ENCODE data around the gene HDLBP.

Gene HDLBP

GRCh38 chr2:241225545-241225944, 89.9 kb downstream of the HDLBP start:
- no peak overlapping the region for H3K27ac Mint-ChIP-seq
- H3K36me3 Mint-ChIP-seq, result peaks cover 27% of the 10 kb centered on the region
- no peak overlapping the region for H3K4me3 Mint-ChIP-seq
- H3K9me3 Mint-ChIP-seq, result no peaks in the 10 kb centered on the region
- CTCF ChIA-PET, result no interaction called here
- H3K27me3 Mint-ChIP-seq, result peaks cover 16% of the 10 kb centered on the region
- DNase-seq, result no peak
- H3K4me1 Mint-ChIP-seq, result peaks cover 5% of the 10 kb centered on the region

DNA sequence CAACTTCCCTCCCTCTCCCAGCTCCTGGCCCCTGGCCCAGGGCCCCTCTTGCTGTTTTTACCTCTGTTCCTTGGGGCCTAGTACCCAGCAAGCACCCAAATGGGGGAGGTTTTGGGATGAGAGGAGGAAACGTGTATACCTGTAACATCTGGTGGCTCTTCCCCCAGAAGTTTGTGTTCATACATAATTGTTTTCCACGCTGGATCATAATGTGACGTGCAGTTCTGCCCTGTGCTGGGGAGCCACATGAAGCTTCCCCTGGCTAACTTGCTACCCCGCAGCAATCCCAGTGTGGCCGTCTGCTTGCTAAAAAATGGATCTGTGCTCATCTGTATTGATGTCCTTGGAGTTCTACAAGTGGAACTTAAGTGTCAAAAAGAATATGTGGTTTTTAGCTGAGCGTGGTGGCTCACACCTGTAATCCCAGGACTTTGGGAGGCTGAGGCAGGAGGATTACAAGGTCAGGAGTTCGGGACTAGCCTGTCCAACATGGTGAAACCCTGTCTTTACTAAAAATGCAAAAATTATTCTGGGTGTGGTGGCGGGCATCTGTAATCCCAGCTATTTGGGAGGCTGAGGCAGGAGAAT, 90.5 kb downstream of the HDLBP start:
- no peaks in the 10 kb centered on the region for H3K9me3 Mint-ChIP-seq
- no peak overlapping the region for H3K27ac Mint-ChIP-seq
- peaks cover 22% of the 10 kb centered on the region for H3K27me3 Mint-ChIP-seq
- H3K4me3 Mint-ChIP-seq, result no peak overlapping the region
- peaks cover 24% of the 10 kb centered on the region for H3K36me3 Mint-ChIP-seq
- CTCF ChIA-PET, result no interaction called here
- no peak for DNase-seq
- peaks cover 5% of the 10 kb centered on the region for H3K4me1 Mint-ChIP-seq

DNA sequence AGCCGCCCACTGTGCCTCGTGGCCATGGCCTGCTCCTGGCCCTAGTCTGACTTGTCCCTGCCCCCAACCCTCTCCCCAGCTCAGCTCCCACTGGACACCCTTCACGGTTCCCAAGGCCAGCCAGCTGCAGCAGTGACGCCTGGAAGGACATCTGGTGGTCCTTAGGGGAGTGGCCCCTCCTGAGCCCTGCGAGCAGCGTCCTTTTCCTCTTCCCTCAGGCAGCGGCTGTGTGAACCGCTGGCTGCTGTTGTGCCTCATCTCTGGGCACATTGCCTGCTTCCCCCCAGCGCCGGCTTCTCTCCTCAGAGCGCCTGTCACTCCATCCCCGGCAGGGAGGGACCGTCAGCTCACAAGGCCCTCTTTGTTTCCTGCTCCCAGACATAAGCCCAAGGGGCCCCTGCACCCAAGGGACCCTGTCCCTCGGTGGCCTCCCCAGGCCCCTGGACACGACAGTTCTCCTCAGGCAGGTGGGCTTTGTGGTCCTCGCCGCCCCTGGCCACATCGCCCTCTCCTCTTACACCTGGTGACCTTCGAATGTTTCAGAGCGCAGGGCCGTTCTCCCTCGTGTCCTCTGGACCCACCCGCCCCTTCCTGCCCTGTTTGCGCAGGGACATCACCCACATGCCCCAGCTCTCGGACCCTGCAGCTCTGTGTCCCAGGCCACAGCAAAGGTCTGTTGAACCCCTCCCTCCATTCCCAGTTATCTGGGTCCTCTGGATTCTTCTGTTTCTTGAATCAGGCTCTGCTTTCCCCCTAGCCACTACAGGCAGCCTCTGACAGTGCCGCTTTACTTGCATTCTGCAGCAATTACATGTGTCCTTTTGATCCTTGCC, 91.2 kb downstream of the HDLBP start:
- Mint-ChIP-seq H3K36me3 (peaks cover 19% of the 10 kb centered on the region), H3K9me3 (no peaks in the 10 kb centered on the region), H3K27me3 (peaks cover 27% of the 10 kb centered on the region), H3K4me1 (peaks cover 5% of the 10 kb centered on the region), H3K27ac (no peak overlapping the region), H3K4me3 (no peak overlapping the region)
- no peak for DNase-seq
- CTCF ChIA-PET, result no interaction called here

GRCh38 chr2:241223211-241224017, 92.1 kb downstream of the HDLBP start:
- CTCF ChIA-PET, result no interaction called here
- H3K27ac Mint-ChIP-seq, result no peak overlapping the region
- H3K9me3 Mint-ChIP-seq, result no peaks in the 10 kb centered on the region
- H3K27me3 Mint-ChIP-seq, result peaks cover 34% of the 10 kb centered on the region
- H3K36me3 Mint-ChIP-seq, result peaks cover 15% of the 10 kb centered on the region
- peak; percentile 34 for DNase-seq
- peaks cover 13% of the 10 kb centered on the region for H3K4me1 Mint-ChIP-seq
- no peak overlapping the region for H3K4me3 Mint-ChIP-seq

DNA sequence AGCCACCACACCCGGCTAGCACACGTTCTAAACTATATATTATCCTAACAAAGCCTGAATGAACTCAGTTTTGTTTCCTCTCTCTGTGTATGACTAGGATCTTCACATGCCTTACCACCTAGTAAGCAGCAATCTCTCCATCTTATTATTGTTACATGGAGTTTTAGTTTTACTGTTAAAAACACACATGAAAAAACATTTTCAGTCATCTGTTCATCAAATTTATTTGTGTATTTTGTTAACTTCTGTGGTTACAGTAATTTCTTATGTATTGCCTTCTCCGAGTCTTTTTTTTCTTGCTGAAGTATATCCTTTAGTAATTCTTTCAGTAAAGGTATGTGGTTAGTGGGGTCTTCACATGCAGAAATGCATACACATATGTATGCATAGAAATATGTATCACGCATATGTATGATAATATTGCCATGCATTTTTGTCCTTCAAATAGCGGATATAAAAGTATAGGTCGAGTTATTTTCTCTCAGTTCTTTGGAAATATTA, 95.6 kb downstream of the HDLBP start:
- DNase-seq, result no peak
- Mint-ChIP-seq H3K27me3 (peaks cover 68% of the 10 kb centered on the region), H3K9me3 (no peaks in the 10 kb centered on the region), H3K4me3 (no peak overlapping the region), H3K27ac (no peak overlapping the region), H3K4me1 (peaks cover 14% of the 10 kb centered on the region), H3K36me3 (no peaks in the 10 kb centered on the region)
- CTCF ChIA-PET, result no interaction called here

GRCh38 chr2:241219030-241219382, 96.5 kb downstream of the HDLBP start:
- Mint-ChIP-seq H3K36me3 (no peaks in the 10 kb centered on the region), H3K4me3 (peak overlapping the region; percentile 73), H3K9me3 (no peaks in the 10 kb centered on the region), H3K4me1 (peaks cover 14% of the 10 kb centered on the region), H3K27ac (no peak overlapping the region), H3K27me3 (peaks cover 77% of the 10 kb centered on the region)
- CTCF ChIA-PET, result no interaction called here
- no peak for DNase-seq

DNA sequence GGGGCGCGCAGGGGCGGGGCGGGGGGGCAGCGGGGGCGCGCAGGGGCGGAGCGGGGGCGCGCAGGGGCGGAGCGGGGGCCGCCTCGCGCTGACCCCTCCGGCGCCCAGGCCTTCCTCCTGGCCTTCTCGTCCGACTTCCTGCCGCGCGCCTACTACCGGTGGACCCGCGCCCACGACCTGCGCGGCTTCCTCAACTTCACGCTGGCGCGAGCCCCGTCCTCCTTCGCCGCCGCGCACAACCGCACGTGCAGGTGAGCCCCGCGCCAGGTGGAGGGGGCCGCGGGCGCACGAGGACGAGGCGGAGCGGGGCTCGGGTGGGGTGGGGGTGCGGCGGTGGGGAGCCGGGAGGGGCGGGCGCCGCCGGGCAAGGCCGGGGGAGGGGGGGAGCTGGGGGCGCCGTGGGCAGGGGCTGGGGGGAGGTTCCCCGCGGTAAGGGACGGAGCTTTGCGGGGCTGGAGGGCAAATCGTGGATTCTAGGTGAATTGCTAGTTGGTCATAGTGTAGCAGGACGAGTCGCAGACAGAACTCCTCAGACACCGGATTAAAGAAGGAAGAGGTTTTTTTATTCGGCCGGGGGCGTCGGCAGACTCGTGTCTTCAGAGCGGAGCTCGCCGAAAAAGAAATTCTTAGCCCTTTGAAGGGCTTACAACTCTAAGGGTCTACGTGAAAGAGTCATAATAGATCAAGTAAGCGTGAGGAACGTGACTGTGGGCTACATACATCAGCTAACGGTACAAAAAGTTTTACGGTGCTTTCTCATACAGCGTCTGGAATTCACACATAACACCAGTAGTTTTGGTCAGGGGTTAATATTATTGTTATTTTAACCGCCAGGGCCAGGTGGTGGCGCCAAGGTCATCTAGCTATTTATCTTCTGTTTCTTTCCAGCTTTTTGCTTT, 97.1 kb downstream of the HDLBP start:
- CTCF ChIA-PET, result no interaction called here
- H3K36me3 Mint-ChIP-seq, result no peaks in the 10 kb centered on the region
- peaks cover 14% of the 10 kb centered on the region for H3K4me1 Mint-ChIP-seq
- H3K27me3 Mint-ChIP-seq, result peaks cover 76% of the 10 kb centered on the region
- peak; percentile 71 for DNase-seq
- H3K9me3 Mint-ChIP-seq, result no peaks in the 10 kb centered on the region
- H3K27ac Mint-ChIP-seq, result no peak overlapping the region
- H3K4me3 Mint-ChIP-seq, result peak overlapping the region; percentile 73

GRCh38 chr2:241217320-241218031, 98.0 kb downstream of the HDLBP start:
- H3K9me3 Mint-ChIP-seq, result no peaks in the 10 kb centered on the region
- peaks cover 9% of the 10 kb centered on the region for H3K4me1 Mint-ChIP-seq
- CTCF ChIA-PET, result no interaction called here
- peak overlapping the region; percentile 69 for H3K4me3 Mint-ChIP-seq
- peak; percentile 57 for DNase-seq
- no peak overlapping the region for H3K27ac Mint-ChIP-seq
- H3K27me3 Mint-ChIP-seq, result peaks cover 75% of the 10 kb centered on the region
- no peaks in the 10 kb centered on the region for H3K36me3 Mint-ChIP-seq

- DNase-seq, result no peak
- Mint-ChIP-seq H3K36me3 (no peaks in the 10 kb centered on the region), H3K4me3 (peak overlapping the region; percentile 55), H3K9me3 (no peaks in the 10 kb centered on the region), H3K27me3 (peaks cover 80% of the 10 kb centered on the region), H3K27ac (no peak overlapping the region), H3K4me1 (peaks cover 9% of the 10 kb centered on the region)
- CTCF ChIA-PET, result no interaction called here
Measured at GRCh38 chr2:241216211-241216761, 99.2 kb downstream of the HDLBP start.

DNA sequence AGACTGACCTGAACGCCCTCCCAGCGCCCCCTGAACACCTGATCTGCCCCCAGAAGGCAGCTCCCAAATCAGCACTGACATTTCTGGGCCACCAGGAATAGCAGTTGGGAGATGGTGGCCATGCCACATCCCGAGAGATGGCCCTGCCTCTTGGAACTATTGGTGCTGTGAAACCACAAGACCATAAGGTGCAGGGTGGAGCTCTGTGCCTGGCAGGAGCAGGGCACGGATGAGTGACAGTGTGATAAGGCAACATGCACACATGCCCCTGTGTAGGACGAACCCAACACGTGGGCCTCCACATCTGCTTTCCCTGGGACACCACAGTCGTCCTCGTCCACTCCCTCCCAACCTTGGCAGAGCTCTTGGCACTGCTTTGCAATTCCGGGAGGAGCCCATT, 100.1 kb downstream of the HDLBP start:
- no peaks in the 10 kb centered on the region for H3K36me3 Mint-ChIP-seq
- H3K9me3 Mint-ChIP-seq, result no peaks in the 10 kb centered on the region
- H3K27ac Mint-ChIP-seq, result no peak overlapping the region
- no peak overlapping the region for H3K4me3 Mint-ChIP-seq
- H3K27me3 Mint-ChIP-seq, result peaks cover 82% of the 10 kb centered on the region
- peaks cover 9% of the 10 kb centered on the region for H3K4me1 Mint-ChIP-seq
- CTCF ChIA-PET, result no interaction called here
- DNase-seq, result no peak

DNA sequence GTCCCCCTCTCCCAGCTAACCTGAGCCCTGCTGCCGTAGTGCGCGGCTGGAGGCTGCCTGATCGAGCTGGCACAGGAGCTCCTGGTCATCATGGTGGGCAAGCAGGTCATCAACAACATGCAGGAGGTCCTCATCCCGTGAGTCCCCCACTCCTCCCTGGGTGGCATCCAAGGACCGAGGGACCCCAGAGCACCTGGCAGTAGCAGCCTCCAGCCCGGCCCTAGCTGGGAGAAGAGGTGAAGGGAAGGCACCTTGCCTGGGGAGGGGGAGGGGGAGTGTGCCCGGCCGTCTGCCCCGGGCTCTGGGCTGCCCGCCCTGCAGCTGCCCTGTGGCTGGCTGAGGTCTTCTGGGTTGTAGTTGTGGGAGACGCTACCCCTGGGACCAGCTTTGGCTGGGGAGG, 100.7 kb downstream of the HDLBP start:
- CTCF ChIA-PET, result no interaction called here
- Mint-ChIP-seq H3K9me3 (no peaks in the 10 kb centered on the region), H3K4me3 (no peak overlapping the region), H3K36me3 (no peaks in the 10 kb centered on the region), H3K27me3 (peaks cover 81% of the 10 kb centered on the region), H3K4me1 (peaks cover 9% of the 10 kb centered on the region), H3K27ac (no peak overlapping the region)
- DNase-seq, result no peak

- H3K27me3 Mint-ChIP-seq, result peaks cover 76% of the 10 kb centered on the region
- H3K36me3 Mint-ChIP-seq, result no peaks in the 10 kb centered on the region
- no peaks in the 10 kb centered on the region for H3K9me3 Mint-ChIP-seq
- H3K4me3 Mint-ChIP-seq, result no peak overlapping the region
- CTCF ChIA-PET, result no interaction called here
- H3K27ac Mint-ChIP-seq, result no peak overlapping the region
- DNase-seq, result no peak
- H3K4me1 Mint-ChIP-seq, result peaks cover 9% of the 10 kb centered on the region
Measured at GRCh38 chr2:241214209-241214608, 101.3 kb downstream of the HDLBP start.

DNA sequence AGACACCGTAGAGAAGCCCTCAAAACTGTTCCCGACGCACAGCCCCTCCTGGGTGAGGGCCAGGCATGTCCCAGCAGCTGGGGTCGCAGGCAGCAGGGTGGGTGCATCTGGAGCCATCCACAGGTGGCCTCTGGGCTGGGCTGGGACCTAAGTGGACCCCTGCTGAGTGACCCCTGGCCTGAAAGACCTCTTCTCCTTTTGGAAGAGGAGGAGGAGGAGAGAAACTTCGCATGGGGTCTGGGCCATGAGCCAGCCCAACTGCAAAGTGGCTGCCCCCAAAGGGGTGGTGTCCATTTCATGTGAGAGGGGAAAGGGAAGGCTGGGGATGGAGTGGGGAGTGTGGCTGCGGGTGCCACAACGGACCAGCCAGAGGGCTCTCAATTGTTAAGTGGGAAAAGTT, 101.9 kb downstream of the HDLBP start:
- CTCF ChIA-PET, result interaction anchor here (0.7 kb wide), 1 partner anchor 327 kb away, joined by 4 read pairs; no protein-coding TSS in a partner anchor
- Mint-ChIP-seq H3K27ac (no peak overlapping the region), H3K4me1 (peaks cover 2% of the 10 kb centered on the region), H3K27me3 (peaks cover 71% of the 10 kb centered on the region), H3K4me3 (no peak overlapping the region), H3K9me3 (no peaks in the 10 kb centered on the region), H3K36me3 (no peaks in the 10 kb centered on the region)
- DNase-seq, result no peak

Measured in activated naive CD4-positive, alpha-beta T cell treated with anti-CD3 and anti-CD28 coated beads, Interleukin-2, amount 10 ng/mL, durations not matched to agents 7 days and 5 days (primary cell).